Aorta (tissue), 5 donors: ENCODE data around the gene PCP2. TPM values are rescaled to one million over a fixed set of nuclear protein-coding genes. Genes with fewer than 3 reads are reported as not detected.

Experiments
- ATAC-seq: fragments of 200-7000 bp; cut with Tn5 transposase; one replicate; pipeline ENCODE4 v1.9.1; 2022; ENCODE audit warnings: moderate library complexity; ENCODE audit not compliant: low FRiP score
- DNase-seq, 2 donors: peaks; one replicate each; pipeline ENCODE4 v3.0.0-alpha.2; 2020
- H3K27ac ChIP-seq, 2 donors: one replicate each; pipeline ENCODE4 v1.5.1; 2013; ENCODE audit warnings: low read length in 2 of 2, mild to moderate bottlenecking in 2 of 2, moderate library complexity in 2 of 2, control low read depth in 1 of 2, inconsistent platforms in 1 of 2, low read depth in 1 of 2
- H3K27me3 ChIP-seq, 2 donors: one replicate each; pipeline ENCODE4 v1.6.1; 2013; ENCODE audit warnings: control low read depth in 1 of 2, low read length in 1 of 2, mild to moderate bottlenecking in 1 of 2, moderate library complexity in 1 of 2; ENCODE audit not compliant: insufficient read depth in 2 of 2, control insufficient read depth in 1 of 2
- H3K36me3 ChIP-seq, 2 donors: one replicate each; pipeline ENCODE4 v1.6.1; 2013; ENCODE audit warnings: control low read depth in 1 of 2, low read length in 1 of 2, mild to moderate bottlenecking in 1 of 2; ENCODE audit not compliant: insufficient read depth in 2 of 2, control insufficient read depth in 1 of 2
- H3K4me1 ChIP-seq, 2 donors: one replicate each; pipeline ENCODE4 v1.6.1; 2013; ENCODE audit warnings: low read length in 2 of 2, control low read depth in 1 of 2, mild to moderate bottlenecking in 1 of 2, moderate library complexity in 1 of 2; ENCODE audit not compliant: insufficient read depth in 2 of 2, control insufficient read depth in 1 of 2
- H3K4me3 ChIP-seq, 2 donors: one replicate each; pipeline ENCODE4 v1.5.1; 2013; ENCODE audit warnings: low read length in 2 of 2, control low read depth in 1 of 2, mild to moderate bottlenecking in 1 of 2
- H3K9me3 ChIP-seq: one replicate; pipeline ENCODE4 v1.6.1; 2013; ENCODE audit warnings: mild to moderate bottlenecking, low read length; ENCODE audit not compliant: control insufficient read depth
- WGBS, 2 donors: extraction: QIAGEN DNeasy Blood & Tissue Kit; methylation state at CpG; one replicate each; pipeline ENCODE4 v1.1.7; 2013; 5-methylcytosine and 5-hydroxymethylcytosine counted together
- intact Hi-C, 2 donors: fragments of 100-400 bp; cut with DNase I; formaldehyde crosslinking; loops; one replicate each; pipeline versions ENCODE4 v1.14.2 to v1.15.0; 2022
- long read RNA-seq, 2 donors: library from polyadenylated mRNA; unstranded; transcript quantifications; one replicate each; pipeline ENCODE4 v2.0.0, GENCODE V29; 2020 to 2021
- polyA plus RNA-seq, 2 donors: library from polyadenylated mRNA; stranded (reverse); fragments of 200-250 nt; gene quantifications; one replicate each; pipeline ENCODE4 v1.2.3, GENCODE V29; 2013
- total RNA-seq, 2 donors: library from RNA; stranded (reverse); fragmentation: NEBNext Ultra II Directional; extraction: Animal tissue kit (Norgen Biotek cat#: 25700); gene quantifications; one replicate each; pipeline ENCODE4 v1.2.1, GENCODE V29; 2021
- donor health status: healthy with polysubstance abuse.
- donor health status: Bipolar disorder and iron deficiency.
- donor health status: DM: no; HTN: no; CAD: no.
- donor health status: DM: no; HTN: no; CAD: no.
- donor health status: DM: yes; HTN: yes; CAD: no.

PCP2 gene
- total RNA-seq: not detected
- polyA plus RNA-seq: not detected
- long read RNA-seq, donor 1, partial matches to known transcripts: 0 of 1 reads
- long read RNA-seq, donor 1, other reads (novel, unspliced or antisense): 1 of 1 reads
- long read RNA-seq, donor 2: 0 reads

GRCh38 chr19:7633698-7634097, at the start of gene PCP2:
Gene PCP2 (minus strand): TSS chr19:7633719. CDS start chr19:7633457, 262 bp downstream.
- no peak for ATAC-seq
- intact Hi-C loops: no loop called here

GRCh38 chr19:7682175-7682855, 48.8 kb upstream of the PCP2 start:
- H3K27ac ChIP-seq: no peak overlapping the region
- DNase-seq (no peak), ATAC-seq (no peak)
- H3K36me3 ChIP-seq: no peaks in the 10 kb centered on the region
- 67 to 74% methylated on average over 74 of the region's 74 CpGs for WGBS, 2 donors
- H3K4me1 ChIP-seq: no peaks in the 10 kb centered on the region
- H3K9me3 ChIP-seq: no peaks in the 10 kb centered on the region
- H3K4me3 ChIP-seq: no peak overlapping the region
- intact Hi-C loops: loop anchor here (5.0 to 10.0 kb wide), 3 partner anchors 112 to 128 kb away; no protein-coding TSS in a partner anchor
- no peaks in the 10 kb centered on the region for H3K27me3 ChIP-seq

More at GRCh38 chr19:7633698-7634097, at the start of gene PCP2:
- Histone ChIP-seq H3K4me3 (no peak within 1 kb of the TSS), H3K36me3 (no peaks in the 10 kb centered on the region), H3K4me1 (peaks cover 0 to 3% of the 10 kb centered on the region in 2 donors), H3K27me3 (no peaks in the 10 kb centered on the region), H3K27ac (no peak within 1 kb of the TSS), H3K9me3 (no peaks in the 10 kb centered on the region)
- 40 to 66% methylated on average over 1 to 2 of the region's 2 CpGs for WGBS, 2 donors
- DNase-seq: no peak

- DNase-seq (peak; percentile 88), ATAC-seq (peak; percentile 76)
- Histone ChIP-seq H3K36me3 (no peaks in the 10 kb centered on the region), H3K4me3 (peak overlapping the region; percentile 82 to 95), H3K27ac (no peak overlapping the region), H3K9me3 (no peaks in the 10 kb centered on the region), H3K27me3 (no peaks in the 10 kb centered on the region), H3K4me1 (no peaks in the 10 kb centered on the region)
- 3% methylated on average over 41 to 43 of the region's 43 CpGs for WGBS, 2 donors
- intact Hi-C loops: loop anchor here (2.0 to 10.0 kb wide), 5 partner anchors 53 to 327 kb away; partner anchors contain the start of genes PET100 (in 1 of the 2) and XAB2 (in 1 of the 2)
Measured at GRCh38 chr19:7681340-7682174, 48.0 kb upstream of the PCP2 start.

GRCh38 chr19:7680606-7681339, 47.3 kb upstream of the PCP2 start, which contains the start of gene TRAPPC5:
Gene TRAPPC5 (plus strand): TSS chr19:7680833. CDS start chr19:7682254, 1,421 bp downstream.
- intact Hi-C loops: loop anchor here (1.0 to 10.0 kb wide), 6 partner anchors 28 to 326 kb away; partner anchors contain the start of genes PET100 (in 1 of the 2) and XAB2 (in 1 of the 2)

GRCh38 chr19:7679771-7680605, 46.5 kb upstream of the PCP2 start:
- H3K4me3 ChIP-seq: no peak overlapping the region
- no peaks in the 10 kb centered on the region for H3K4me1 ChIP-seq
- DNase-seq (no peak), ATAC-seq (no peak)
- H3K27me3 ChIP-seq: no peaks in the 10 kb centered on the region
- 48 to 50% methylated on average over 22 of the region's 22 CpGs for WGBS, 2 donors
- no peak overlapping the region for H3K27ac ChIP-seq
- no peaks in the 10 kb centered on the region for H3K9me3 ChIP-seq
- intact Hi-C loops: loop anchor here (1.0 to 10.0 kb wide), 8 partner anchors 28 to 328 kb away; partner anchors contain the start of genes PET100 (in 1 of the 2) and XAB2 (in 1 of the 2)
- no peaks in the 10 kb centered on the region for H3K36me3 ChIP-seq

More at GRCh38 chr19:7680606-7681339, 47.3 kb upstream of the PCP2 start, which contains the start of gene TRAPPC5:
- 0% methylated on average over 59 to 79 of the region's 79 CpGs for WGBS, 2 donors
- DNase-seq: peak; percentile 90 to 96
- peak; percentile 96 for ATAC-seq
- no peaks in the 10 kb centered on the region for H3K4me1 ChIP-seq
- H3K4me3 ChIP-seq: peak within 1 kb of the TSS; percentile 82 to 95
- no peaks in the 10 kb centered on the region for H3K9me3 ChIP-seq
- no peak within 1 kb of the TSS for H3K27ac ChIP-seq
- no peaks in the 10 kb centered on the region for H3K27me3 ChIP-seq
- H3K36me3 ChIP-seq: no peaks in the 10 kb centered on the region

GRCh38 chr19:7678971-7679751, 45.6 kb upstream of the PCP2 start:
- Histone ChIP-seq H3K36me3 (no peaks in the 10 kb centered on the region), H3K27me3 (no peaks in the 10 kb centered on the region), H3K4me3 (no peak overlapping the region), H3K9me3 (no peaks in the 10 kb centered on the region), H3K27ac (no peak overlapping the region), H3K4me1 (no peaks in the 10 kb centered on the region)
- peak in 1 of 2 donors; percentile 55 for DNase-seq
- intact Hi-C loops: loop anchor here in 1 of 2 donors (2.0 to 5.0 kb wide), 2 partner anchors 28 to 327 kb away; no protein-coding TSS in a partner anchor
- 52 to 53% methylated on average over 30 of the region's 30 CpGs for WGBS, 2 donors
- no peak for ATAC-seq

- H3K9me3 ChIP-seq: no peaks in the 10 kb centered on the region
- H3K36me3 ChIP-seq: no peaks in the 10 kb centered on the region
- H3K4me3 ChIP-seq: no peak overlapping the region
- intact Hi-C loops: loop anchor here in 1 of 2 donors (2.0 to 5.0 kb wide), 2 partner anchors 27 to 325 kb away; no protein-coding TSS in a partner anchor
- H3K27me3 ChIP-seq: no peaks in the 10 kb centered on the region
- no peaks in the 10 kb centered on the region for H3K4me1 ChIP-seq
- ATAC-seq (no peak), DNase-seq (no peak)
- H3K27ac ChIP-seq: no peak overlapping the region
- WGBS, 2 donors: 46 to 49% methylated on average over 12 of the region's 12 CpGs
Measured at GRCh38 chr19:7677669-7678311, 44.3 kb upstream of the PCP2 start.
